PC-3 (cell line): ENCODE results near the gene DMAC2. TPM values are rescaled to one million over a fixed set of nuclear protein-coding genes. Genes with fewer than 3 reads are reported as not detected.
"Not testable (repeated sequence)": the region's sequence is repeated elsewhere in the genome, so short reads cannot be mapped to it uniquely, and the experiment has no call there.

ENCODE experiments used
- ATAC-seq: fragments of 200-7000 bp; cut with Tn5 transposase; 2 replicates; pipeline ENCODE4 v1.9.1; 2020; ENCODE audit warnings: mild to moderate bottlenecking, moderate library complexity
- BruUV-seq: library from RNA; stranded (reverse); fragments of 400-500 nt; replicated peaks from 2 replicates; lab custom pipeline; 2021; lab: Mats Ljungman, UMichigan
- CTCF ChIA-PET: fragments of 300-600 bp; sonication (Branson Sonifier 250); formaldehyde crosslinking; loops from one replicate; lab custom pipeline; 2022; ENCODE audit warnings: antibody characterized with exemption; lab: Charles Lee
- POLR2A ChIA-PET: fragments of 300-600 bp; sonication (Branson Sonifier 250); formaldehyde crosslinking; loops from one replicate; lab custom pipeline; 2022; ENCODE audit warnings: antibody characterized with exemption; ENCODE audit not compliant: unreplicated experiment; lab: Charles Lee
- DNase-seq: peaks from one replicate; pipeline ENCODE4 v3.0.0-alpha.2; 2015
- H2AFZ ChIP-seq: fragments of 300-600 bp; sonication (generic); 2 replicates; pipeline ENCODE4 v1.6.0; 2016; ENCODE audit warnings: antibody characterized with exemption, low read length
- H3F3A ChIP-seq: fragments of 300-600 bp; sonication (generic); one replicate; pipeline ENCODE4 v1.6.0; 2017; ENCODE audit warnings: antibody characterized with exemption, low read length, control low read depth, mild to moderate bottlenecking; ENCODE audit not compliant: unreplicated experiment
- H3K27ac ChIP-seq: fragments of 300-600 bp; sonication (generic); 2 replicates; pipeline ENCODE4 v1.5.1; 2016; ENCODE audit warnings: mild to moderate bottlenecking, low read length
- H3K27me3 ChIP-seq: fragments of 300-600 bp; sonication (generic); 2 replicates; pipeline ENCODE4 v1.6.1; 2016; ENCODE audit warnings: low read length, mixed read lengths
- H3K36me3 ChIP-seq: fragments of 300-600 bp; sonication (generic); 2 replicates; pipeline ENCODE4 v1.6.1; 2016; ENCODE audit warnings: low read depth, mixed run types, low read length, mixed read lengths
- H3K4me1 ChIP-seq: fragments of 300-600 bp; sonication (generic); 2 replicates; pipeline ENCODE4 v1.5.1; 2016; ENCODE audit warnings: low read length; ENCODE audit not compliant: insufficient read depth
- H3K4me2 ChIP-seq: fragments of 300-600 bp; sonication (generic); 2 replicates; pipeline ENCODE4 v1.6.0; 2016; ENCODE audit warnings: low read length
- H3K4me3 ChIP-seq: fragments of 300-600 bp; sonication (generic); 2 replicates; pipeline ENCODE4 v1.5.1; 2016; ENCODE audit warnings: mild to moderate bottlenecking, low read length, mixed read lengths
- H3K79me2 ChIP-seq: fragments of 300-600 bp; sonication (generic); 2 replicates; pipeline ENCODE4 v1.6.1; 2017; ENCODE audit warnings: low read length, mixed read lengths
- H3K9ac ChIP-seq: fragments of 300-600 bp; sonication (generic); 2 replicates; pipeline ENCODE4 v1.6.0; 2016; ENCODE audit warnings: mild to moderate bottlenecking, low read length
- H3K9me2 ChIP-seq: fragments of 300-600 bp; sonication (generic); replicated peaks from 2 replicates; pipeline ENCODE4 v1.6.1; 2016; ENCODE audit warnings: mixed run types, low read length, mixed read lengths
- H3K9me3 ChIP-seq: fragments of 300-600 bp; sonication (generic); 2 replicates; pipeline ENCODE4 v1.6.1; 2016; ENCODE audit warnings: low read length, mixed read lengths
- H4K20me1 ChIP-seq: fragments of 300-600 bp; sonication (generic); 2 replicates; pipeline ENCODE4 v1.6.1; 2016; ENCODE audit warnings: low read length, mixed read lengths
- EZH2 ChIP-seq: fragments of 300-600 bp; sonication (generic); IDR thresholded peaks from one replicate; pipeline ENCODE4 v1.6.1; 2017; ENCODE audit warnings: antibody characterized with exemption, mild to moderate bottlenecking, low read length; ENCODE audit not compliant: unreplicated experiment
- EZH2phosphoT487 ChIP-seq: fragments of 300-600 bp; sonication (generic); IDR thresholded peaks from 2 replicates; pipeline ENCODE4 v1.6.1; 2018; ENCODE audit warnings: mild to moderate bottlenecking, antibody characterized with exemption, low read length, borderline replicate concordance
- intact Hi-C: fragments of 100-400 bp; cut with micrococcal nuclease; formaldehyde crosslinking; loops from 2 replicates; pipeline ENCODE4 v1.9.0; 2023
- total RNA-seq: library from RNA; depleted of rRNA; stranded (reverse); fragments of >200 nt; gene quantifications from 2 replicates; pipeline ENCODE4 v1.2.3, GENCODE V29; 2014
- TF ChIP-seq, protein P1 (sequence below): fragments of 300-600 bp; sonication (generic); conservative IDR thresholded peaks from 2 replicates; pipeline ENCODE4 v1.5.1; 2017; ENCODE audit warnings: antibody characterized with exemption, low read depth, mild to moderate bottlenecking, low read length

The DMAC2 gene
- total RNA-seq, 1 experiment from 2014 or later = 36.8 TPM

DNA sequence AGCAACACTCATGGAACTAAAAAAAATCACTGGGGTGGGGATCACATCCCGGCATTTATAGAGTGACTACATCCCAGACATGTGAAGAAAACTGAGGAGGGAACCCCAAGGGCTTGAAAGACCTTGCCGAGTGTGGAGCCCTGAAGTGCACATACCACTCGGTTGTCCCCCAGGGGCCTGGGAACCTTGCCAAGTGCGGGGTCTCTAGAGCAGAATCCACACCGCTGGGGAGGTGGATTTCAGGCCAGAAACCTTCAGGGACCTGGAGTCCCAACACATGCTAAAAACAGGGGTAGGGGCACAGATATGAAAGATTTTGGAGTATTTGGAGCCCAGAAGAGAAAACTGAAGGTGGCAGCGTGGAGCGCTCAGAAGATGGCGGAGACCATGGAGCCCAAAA is 38.5 kb upstream of the DMAC2 start:
- intact Hi-C loops = no loop called here
- ATAC-seq (no peak), DNase-seq (no peak)
- ChIA-PET CTCF (no interaction called here), POLR2A (no interaction called here)
- Histone ChIP-seq H3K79me2 (no peaks in the 10 kb centered on the region), H3K9me3 (no peaks in the 10 kb centered on the region), H3F3A (no peaks in the 10 kb centered on the region), H3K27ac (no peak overlapping the region), H3K4me3 (no peak overlapping the region), H3K4me2 (no peak overlapping the region), H3K9me2 (no peaks in the 10 kb centered on the region), H3K27me3 (peaks cover 54% of the 10 kb centered on the region), H2AFZ (no peak overlapping the region), H4K20me1 (no peaks in the 10 kb centered on the region), H3K36me3 (no peaks in the 10 kb centered on the region), H3K9ac (no peak overlapping the region), H3K4me1 (no peaks in the 10 kb centered on the region)
- TF ChIP-seq EZH2 = no peak
- TF ChIP-seq, protein P1, sequence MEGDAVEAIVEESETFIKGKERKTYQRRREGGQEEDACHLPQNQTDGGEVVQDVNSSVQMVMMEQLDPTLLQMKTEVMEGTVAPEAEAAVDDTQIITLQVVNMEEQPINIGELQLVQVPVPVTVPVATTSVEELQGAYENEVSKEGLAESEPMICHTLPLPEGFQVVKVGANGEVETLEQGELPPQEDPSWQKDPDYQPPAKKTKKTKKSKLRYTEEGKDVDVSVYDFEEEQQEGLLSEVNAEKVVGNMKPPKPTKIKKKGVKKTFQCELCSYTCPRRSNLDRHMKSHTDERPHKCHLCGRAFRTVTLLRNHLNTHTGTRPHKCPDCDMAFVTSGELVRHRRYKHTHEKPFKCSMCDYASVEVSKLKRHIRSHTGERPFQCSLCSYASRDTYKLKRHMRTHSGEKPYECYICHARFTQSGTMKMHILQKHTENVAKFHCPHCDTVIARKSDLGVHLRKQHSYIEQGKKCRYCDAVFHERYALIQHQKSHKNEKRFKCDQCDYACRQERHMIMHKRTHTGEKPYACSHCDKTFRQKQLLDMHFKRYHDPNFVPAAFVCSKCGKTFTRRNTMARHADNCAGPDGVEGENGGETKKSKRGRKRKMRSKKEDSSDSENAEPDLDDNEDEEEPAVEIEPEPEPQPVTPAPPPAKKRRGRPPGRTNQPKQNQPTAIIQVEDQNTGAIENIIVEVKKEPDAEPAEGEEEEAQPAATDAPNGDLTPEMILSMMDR = no peak
- no peak for TF ChIP-seq EZH2phosphoT487
- no TSS peak for BruUV-seq

DNA sequence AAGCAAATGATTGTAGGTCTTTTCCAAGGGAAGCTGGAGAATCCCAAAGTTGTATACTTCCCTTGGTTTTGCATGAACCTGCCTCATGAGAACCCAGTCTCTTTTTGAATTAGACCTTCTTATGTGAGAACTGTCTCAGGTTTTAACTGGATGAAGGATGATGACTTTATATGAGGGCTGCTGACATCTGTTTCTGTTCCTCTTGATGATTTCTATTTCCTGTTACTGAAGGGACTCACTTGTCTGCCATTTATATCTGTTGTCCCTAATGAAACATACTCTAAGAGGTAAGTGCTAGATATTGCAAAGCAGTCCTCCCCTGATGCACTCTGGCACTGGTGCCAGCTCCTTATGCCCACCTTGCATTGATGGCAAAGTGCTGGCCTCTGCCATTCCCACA is 36.9 kb upstream of the DMAC2 start:
- POLR2A ChIA-PET = no interaction called here
- no peaks in the 10 kb centered on the region for H3K9me3 ChIP-seq
- no peak for ATAC-seq

DNA sequence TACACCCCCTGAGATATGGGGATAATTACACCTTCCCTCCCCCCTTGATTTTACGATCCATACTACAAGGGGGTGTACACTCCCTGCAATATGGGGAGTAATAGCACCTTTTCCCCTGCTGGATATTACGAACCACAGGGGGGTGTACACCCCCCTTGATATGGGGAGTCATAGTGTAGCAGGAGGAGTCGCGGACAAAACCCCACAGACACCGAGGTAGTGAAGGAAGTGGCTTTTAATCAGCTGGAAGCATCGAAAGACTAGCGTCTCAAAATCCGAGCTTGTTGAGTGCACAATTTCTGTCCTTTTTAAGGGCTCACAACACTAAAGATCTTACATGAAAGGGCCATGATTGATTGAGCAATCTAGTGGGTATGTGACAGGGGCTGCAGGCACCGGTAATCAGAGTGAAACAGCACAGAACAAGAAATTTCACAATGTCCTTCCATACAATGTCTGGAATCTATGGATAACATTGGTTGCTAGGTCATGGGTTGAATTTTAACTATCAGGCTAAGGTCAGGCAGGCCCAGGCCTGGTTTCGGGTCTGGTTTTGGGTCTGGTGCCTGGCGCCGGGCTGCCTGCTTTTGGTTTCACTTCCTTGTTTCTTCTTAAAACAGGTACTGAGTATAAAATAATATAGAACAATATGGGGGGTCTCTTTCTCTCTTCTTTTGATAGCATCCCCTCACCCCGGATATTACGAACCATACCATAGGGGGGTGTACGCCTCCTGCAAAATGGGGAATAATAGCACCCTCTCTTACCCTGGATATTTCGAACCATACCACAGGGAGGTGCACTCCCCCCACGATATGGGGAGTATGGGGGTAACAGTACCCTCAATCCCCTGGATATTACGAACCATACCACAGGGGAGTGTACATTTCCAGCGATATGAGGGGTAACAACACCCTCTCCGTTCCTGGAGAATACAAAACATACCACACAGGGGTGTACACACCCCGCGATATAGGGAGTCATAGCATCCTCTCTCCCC is 23.8 kb upstream of the DMAC2 start:
- H3K4me2 ChIP-seq, H3K9ac ChIP-seq, H3K79me2 ChIP-seq, H3K4me3 ChIP-seq, DNase-seq, H3K4me1 ChIP-seq, CTCF ChIA-PET, H3K9me3 ChIP-seq, H3K36me3 ChIP-seq, intact Hi-C loops, ATAC-seq, H4K20me1 ChIP-seq, H3F3A ChIP-seq, BruUV-seq, H2AFZ ChIP-seq, H3K9me2 ChIP-seq, H3K27ac ChIP-seq, POLR2A ChIA-PET: not testable (repeated sequence)
- H3K27me3 ChIP-seq = peaks cover 74% of the 10 kb centered on the region

More for the DNA sequence above, 36.9 kb upstream of the DMAC2 start:
- H3K9me2 ChIP-seq = no peaks in the 10 kb centered on the region
- no peak for DNase-seq
- H3K9ac ChIP-seq = no peak overlapping the region
- H3K4me2 ChIP-seq = no peak overlapping the region
- intact Hi-C loops = no loop called here
- H3K27ac ChIP-seq = no peak overlapping the region
- CTCF ChIA-PET = no interaction called here
- no peaks in the 10 kb centered on the region for H4K20me1 ChIP-seq
- H3K27me3 ChIP-seq = peaks cover 59% of the 10 kb centered on the region
- H2AFZ ChIP-seq = no peak overlapping the region
- H3K79me2 ChIP-seq = no peaks in the 10 kb centered on the region
- no peaks in the 10 kb centered on the region for H3K36me3 ChIP-seq
- H3F3A ChIP-seq = no peaks in the 10 kb centered on the region
- TF ChIP-seq, protein P1 = no peak
- TF ChIP-seq EZH2 (no peak), EZH2phosphoT487 (no peak)
- no peak overlapping the region for H3K4me3 ChIP-seq
- BruUV-seq = no TSS peak
- no peaks in the 10 kb centered on the region for H3K4me1 ChIP-seq
